Fibroblast of mammary gland (primary cell): ENCODE measurements around the gene GALNS.

ENCODE experiments used
- DNase-seq: peaks from one replicate; pipeline ENCODE4 v3.0.0-alpha.2; 2010; ENCODE audit warnings: low read depth
- H3K4me3 ChIP-seq: 2 replicates; pipeline ENCODE4 v1.5.1; 2011; ENCODE audit warnings: low read depth, mild to moderate bottlenecking, low read length, moderate library complexity; ENCODE audit not compliant: control insufficient read depth
- CTCF ChIP-seq: conservative IDR thresholded peaks from 2 replicates; pipeline ENCODE4 v1.5.1; 2011; ENCODE audit warnings: low read depth, low read length, inconsistent platforms; ENCODE audit not compliant: control insufficient read depth, insufficient read depth

GALNS gene

GRCh38 chr16:88764913-88765349, 91.8 kb downstream of the GALNS start:
- DNase-seq: no peak
- no peak overlapping the region for H3K4me3 ChIP-seq
- TF ChIP-seq CTCF: no peak

- no peak for TF ChIP-seq CTCF
- no peak for DNase-seq
- no peak overlapping the region for H3K4me3 ChIP-seq
Observed at GRCh38 chr16:88764080-88764479, 92.7 kb downstream of the GALNS start.
